ENCODE data around the gene PRKAR1A.
A peak's percentile ranks its signal among the peaks of the same experiment; 100 is the strongest.
"Not testable (repeated sequence)": the region's sequence is repeated elsewhere in the genome, so short reads cannot be mapped to it uniquely, and the experiment has no call there.

PRKAR1A gene

GRCh38 chr17:68511254-68511670, 968 bp upstream of the PRKAR1A start:
- DNase-seq (ENCODE audit: low read depth) = no peak
- no peak for TF ChIP-seq CTCF (conservative IDR thresholded peaks at IDR 0.05; ENCODE audit: low read length)
- H3K4me3 ChIP-seq (ENCODE audit: low read length) = peak overlapping the region; percentile 92

- DNase-seq (ENCODE audit: low read depth) = peak; percentile 47
- TF ChIP-seq CTCF (conservative IDR thresholded peaks at IDR 0.05; ENCODE audit: low read length) = no peak
- peak overlapping the region; percentile 92 for H3K4me3 ChIP-seq (ENCODE audit: low read length)
These were observed 471 bp upstream of the PRKAR1A start for GRCh38 chr17:68511671-68512246.

DNA sequence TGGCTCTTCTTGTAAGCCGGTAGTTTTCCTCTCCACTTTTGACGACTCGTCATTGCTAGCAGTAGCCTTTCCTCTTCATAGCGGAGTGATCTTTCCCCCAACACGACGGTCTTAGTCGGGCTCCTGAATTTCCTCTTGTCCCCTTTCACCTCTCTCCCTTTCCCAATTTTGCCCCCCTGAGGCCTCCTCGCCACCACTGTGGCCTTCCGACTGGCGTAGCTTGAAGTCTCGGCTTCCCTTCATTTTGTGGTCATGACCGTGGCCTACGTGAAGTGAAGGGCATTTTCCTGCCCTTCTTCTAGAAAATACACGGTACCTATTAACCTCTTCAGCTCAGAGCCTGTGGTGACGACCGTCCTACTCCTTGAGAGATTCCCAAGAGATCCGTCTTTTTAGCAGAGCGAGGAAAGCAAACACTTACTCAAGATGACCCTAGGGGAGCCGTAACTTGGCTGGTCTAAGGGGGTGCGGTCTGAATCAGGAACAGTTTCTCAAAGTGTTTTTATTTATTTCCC, 787 bp downstream of the PRKAR1A start:
- peak; percentile 54 for DNase-seq (ENCODE audit: low read depth)
- H3K4me3 ChIP-seq (ENCODE audit: low read length) = peak overlapping the region; percentile 92
- no peak for TF ChIP-seq CTCF (conservative IDR thresholded peaks at IDR 0.05; ENCODE audit: low read length)

GRCh38 chr17:68513932-68514331, 1.7 kb downstream of the PRKAR1A start:
- TF ChIP-seq CTCF (conservative IDR thresholded peaks at IDR 0.05; ENCODE audit: low read length) = no peak
- peak overlapping the region; percentile 92 for H3K4me3 ChIP-seq (ENCODE audit: low read length)
- no peak for DNase-seq (ENCODE audit: low read depth)

DNA sequence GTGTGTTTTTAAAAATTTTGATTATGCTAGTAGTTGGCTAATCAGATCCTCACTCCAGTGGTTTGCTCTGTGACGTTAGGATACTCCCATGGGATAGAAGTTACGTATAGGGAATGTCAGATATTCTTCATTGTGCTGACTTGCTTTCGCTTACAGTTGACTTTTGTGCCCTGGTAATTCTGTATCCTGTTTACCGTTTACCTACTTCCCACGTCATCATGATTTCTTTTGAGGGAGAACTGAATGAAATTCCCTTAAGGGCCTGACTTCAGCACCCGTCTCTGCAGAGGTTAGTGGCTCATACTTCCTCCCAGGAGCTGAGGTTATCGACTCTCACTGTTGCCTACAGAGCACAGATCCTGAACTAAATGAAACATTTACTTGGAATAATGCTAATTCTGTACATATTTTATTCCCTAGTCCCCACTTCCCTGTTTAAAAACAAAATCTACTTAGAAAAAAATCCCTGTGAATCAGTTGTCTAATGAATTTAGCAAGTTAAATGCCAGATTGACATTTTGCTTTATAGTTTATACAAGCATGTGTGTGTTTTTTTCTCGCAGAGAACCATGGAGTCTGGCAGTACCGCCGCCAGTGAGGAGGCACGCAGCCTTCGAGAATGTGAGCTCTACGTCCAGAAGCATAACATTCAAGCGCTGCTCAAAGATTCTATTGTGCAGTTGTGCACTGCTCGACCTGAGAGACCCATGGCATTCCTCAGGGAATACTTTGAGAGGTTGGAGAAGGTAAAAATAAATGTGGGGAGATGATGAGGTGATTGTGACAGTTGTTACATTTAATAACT, 2.8 kb downstream of the PRKAR1A start:
- no peak for TF ChIP-seq CTCF (conservative IDR thresholded peaks at IDR 0.05; ENCODE audit: low read length)
- DNase-seq (ENCODE audit: low read depth) = peak; percentile 67
- peak overlapping the region; percentile 92 for H3K4me3 ChIP-seq (ENCODE audit: low read length)

DNA sequence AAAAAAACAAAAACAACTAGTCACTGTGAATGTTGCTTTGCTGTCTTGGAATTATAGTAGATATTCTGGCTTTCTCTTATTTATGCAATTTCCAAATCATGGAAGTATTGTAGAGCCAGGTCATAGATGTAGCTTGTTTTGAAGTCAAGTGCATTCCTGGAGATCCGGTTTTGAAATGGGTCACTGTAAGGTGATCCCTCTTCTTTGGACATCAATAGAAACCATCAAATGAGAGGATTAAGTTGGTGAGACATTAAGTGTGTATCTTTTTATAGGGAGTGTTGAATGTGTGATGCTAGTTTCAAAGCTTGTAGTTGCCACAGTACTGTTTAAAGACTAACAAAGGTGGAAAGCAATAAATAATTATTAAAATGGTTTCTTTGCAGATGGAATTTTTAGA, 4.5 kb downstream of the PRKAR1A start:
- TF ChIP-seq CTCF (conservative IDR thresholded peaks at IDR 0.05; ENCODE audit: low read length) = no peak
- no peak for DNase-seq (ENCODE audit: low read depth)
- no peak overlapping the region for H3K4me3 ChIP-seq (ENCODE audit: low read length)

- DNase-seq (ENCODE audit: low read depth); H3K4me3 ChIP-seq (ENCODE audit: low read length): not testable (repeated sequence)
These were observed 5.4 kb downstream of the PRKAR1A start for GRCh38 chr17:68517605-68518004.
